PC-9 (cell line): ENCODE measurements around the gene CCL14. TPM values are rescaled to one million over a fixed set of nuclear protein-coding genes. Genes with fewer than 3 reads are reported as not detected.

ENCODE experiments used
- BruUV-seq: library from RNA; stranded (reverse); fragments of 400-500 nt; replicated peaks from 2 replicates; lab custom pipeline; 2021; lab: Mats Ljungman, UMichigan
- CTCF ChIA-PET: fragments of 300-600 bp; sonication (Branson Sonifier 250); formaldehyde crosslinking; loops from one replicate; lab custom pipeline; 2022; ENCODE audit warnings: antibody characterized with exemption; lab: Charles Lee
- POLR2A ChIA-PET: fragments of 300-600 bp; sonication (Branson Sonifier 250); formaldehyde crosslinking; loops from one replicate; lab custom pipeline; 2022; ENCODE audit warnings: antibody characterized with exemption; ENCODE audit not compliant: unreplicated experiment; lab: Charles Lee
- DNase-seq, 2 experiments: peaks; one replicate each; pipeline versions ENCODE4 v3.0.0 to v3.0.0-alpha.2; 2015 to 2022; ENCODE audit warnings: mixed read lengths in 1 of 2
- H2AFZ ChIP-seq: fragments of 200-600 bp; sonication (generic); 2 replicates; pipeline ENCODE4 v1.8.1; 2017; ENCODE audit warnings: antibody characterized with exemption
- H3F3A ChIP-seq: fragments of 200-600 bp; sonication (generic); 2 replicates; pipeline ENCODE4 v1.8.1; 2017; ENCODE audit warnings: antibody characterized with exemption, mild to moderate bottlenecking, low read depth; ENCODE audit not compliant: insufficient read depth
- H3K27ac ChIP-seq: fragments of 200-600 bp; sonication (generic); 2 replicates; pipeline ENCODE4 v1.6.1; 2016; ENCODE audit warnings: mixed run types
- H3K27me3 ChIP-seq: fragments of 200-600 bp; sonication (generic); 2 replicates; pipeline ENCODE4 v1.6.1; 2016; ENCODE audit warnings: low read depth, mixed run types; ENCODE audit not compliant: insufficient read depth
- H3K36me3 ChIP-seq: fragments of 200-600 bp; sonication (generic); 2 replicates; pipeline ENCODE4 v1.6.1; 2016; ENCODE audit warnings: low read depth, mixed run types
- H3K4me1 ChIP-seq: fragments of 200-600 bp; sonication (generic); replicated peaks from 2 replicates; pipeline ENCODE4 v1.6.1; 2016; ENCODE audit warnings: mixed run types; ENCODE audit not compliant: insufficient read depth
- H3K4me2 ChIP-seq: fragments of 200-600 bp; sonication (generic); 2 replicates; pipeline ENCODE4 v1.6.1; 2017; ENCODE audit warnings: mixed run types
- H3K4me3 ChIP-seq: fragments of 200-600 bp; sonication (generic); 2 replicates; pipeline ENCODE4 v1.6.1; 2016; ENCODE audit warnings: mixed run types
- H3K79me2 ChIP-seq: fragments of 200-600 bp; sonication (generic); 2 replicates; pipeline ENCODE4 v1.6.1; 2017; ENCODE audit warnings: low read depth, mixed run types
- H3K9me2 ChIP-seq: fragments of 200-600 bp; sonication (generic); 2 replicates; pipeline ENCODE4 v1.8.1; 2017; ENCODE audit warnings: mild to moderate bottlenecking; ENCODE audit not compliant: insufficient read depth
- H3K9me3 ChIP-seq: fragments of 200-600 bp; sonication (generic); 2 replicates; pipeline ENCODE4 v1.8.1; 2016; ENCODE audit warnings: low read depth; ENCODE audit not compliant: insufficient read depth
- H4K20me1 ChIP-seq: fragments of 200-600 bp; sonication (generic); 2 replicates; pipeline ENCODE4 v1.8.1; 2017; ENCODE audit not compliant: insufficient read depth
- CTCF ChIP-seq: fragments of 200-600 bp; sonication (generic); conservative IDR thresholded peaks from 2 replicates; pipeline ENCODE4 v1.6.1; 2017; ENCODE audit warnings: mixed run types, antibody characterized with exemption, mild to moderate bottlenecking, moderate library complexity
- EZH2 ChIP-seq: fragments of 200-600 bp; sonication (generic); IDR thresholded peaks from 2 replicates; pipeline ENCODE4 v1.8.0; 2017; ENCODE audit warnings: antibody characterized with exemption, low read depth
- intact Hi-C: fragments of 100-400 bp; cut with micrococcal nuclease; formaldehyde crosslinking; loops from one replicate; pipeline ENCODE4 v1.10.0; 2022; ENCODE audit not compliant: unreplicated experiment
- total RNA-seq: library from RNA; stranded (reverse); gene quantifications from 2 replicates; pipeline ENCODE4 v1.2.3, GENCODE V29; 2021

Gene CCL14
- total RNA-seq, 1 experiment from 2014 or later = not detected

DNA sequence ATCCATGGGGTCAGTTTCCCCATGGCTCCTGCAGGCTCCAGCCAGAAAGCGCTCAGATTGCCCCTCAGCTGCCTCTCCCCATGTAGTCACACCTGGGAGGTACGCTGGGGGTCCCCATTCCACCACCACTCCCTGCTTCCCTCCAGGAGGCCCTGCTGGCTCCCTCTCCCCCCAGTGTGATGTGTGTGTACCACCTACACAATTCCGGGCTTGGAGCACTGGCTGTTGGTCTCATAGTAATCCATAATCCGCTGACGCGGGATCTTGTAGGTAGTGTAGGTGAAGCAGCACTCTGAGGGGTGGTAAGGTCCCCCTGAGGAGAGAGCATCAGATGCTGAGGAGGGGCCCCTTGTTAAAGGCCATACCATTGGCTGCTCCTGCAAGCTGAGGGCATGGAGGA lies 2.4 kb downstream of the CCL14 start:
- no peak overlapping the region for H2AFZ ChIP-seq
- TF ChIP-seq CTCF = no peak
- TF ChIP-seq EZH2 = no peak

GRCh38 chr17:35982409-35983191 lies 3.9 kb downstream of the CCL14 start:
- Histone ChIP-seq H3K4me3 (no peak overlapping the region), H4K20me1 (no peaks in the 10 kb centered on the region), H3K27me3 (peaks cover 91% of the 10 kb centered on the region), H2AFZ (no peak overlapping the region), H3K9me3 (no peaks in the 10 kb centered on the region), H3K4me1 (no peaks in the 10 kb centered on the region), H3K79me2 (no peaks in the 10 kb centered on the region), H3K9me2 (no peaks in the 10 kb centered on the region), H3K27ac (no peak overlapping the region), H3F3A (no peaks in the 10 kb centered on the region), H3K4me2 (no peak overlapping the region), H3K36me3 (no peaks in the 10 kb centered on the region)
- intact Hi-C loops = no loop called here
- no peak for DNase-seq
- BruUV-seq = no TSS peak
- POLR2A ChIA-PET = interaction anchor here (0.5 kb wide), 1 partner anchor 476 kb away, joined by 3 read pairs; no protein-coding TSS in a partner anchor
- TF ChIP-seq CTCF = no peak
- CTCF ChIA-PET = interaction anchor here (0.7 kb wide), 1 partner anchor 212 kb away, joined by 4 read pairs; no protein-coding TSS in a partner anchor

More for the DNA sequence above, 2.4 kb downstream of the CCL14 start:
- intact Hi-C loops = no loop called here
- no peaks in the 10 kb centered on the region for H3F3A ChIP-seq
- DNase-seq = no peak
- no TSS peak for BruUV-seq
- H3K27me3 ChIP-seq = peaks cover 82% of the 10 kb centered on the region
- H3K27ac ChIP-seq = no peak overlapping the region
- H3K4me1 ChIP-seq = no peaks in the 10 kb centered on the region
- no peaks in the 10 kb centered on the region for H3K9me2 ChIP-seq
- no peak overlapping the region for H3K4me2 ChIP-seq
- no peaks in the 10 kb centered on the region for H4K20me1 ChIP-seq
- H3K36me3 ChIP-seq = no peaks in the 10 kb centered on the region
- no peak overlapping the region for H3K4me3 ChIP-seq
- ChIA-PET POLR2A (no interaction called here), CTCF (no interaction called here)
- no peaks in the 10 kb centered on the region for H3K9me3 ChIP-seq
- no peaks in the 10 kb centered on the region for H3K79me2 ChIP-seq

DNA sequence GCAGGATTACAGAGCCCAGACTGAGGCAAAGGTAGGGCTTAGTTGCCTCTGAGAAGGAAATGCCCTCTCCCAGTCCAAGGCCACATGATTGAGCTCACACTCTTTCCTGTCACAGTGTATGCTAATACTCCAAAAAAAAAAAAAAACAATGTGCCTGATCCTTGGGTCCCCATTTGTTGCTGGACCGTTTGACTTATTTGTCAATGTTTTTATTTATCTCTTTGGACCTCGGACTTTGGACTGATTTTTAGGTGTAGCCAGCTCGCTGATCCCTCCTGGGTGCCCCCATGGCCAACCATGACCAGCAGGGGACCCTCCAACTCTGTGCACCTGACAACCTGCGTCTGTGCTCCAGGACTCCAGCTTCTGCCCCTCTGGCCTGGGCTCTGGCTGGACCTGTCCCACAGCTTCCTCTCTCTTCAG lies 4.6 kb downstream of the CCL14 start:
- BruUV-seq = no TSS peak
- H3K27me3 ChIP-seq = peaks cover 88% of the 10 kb centered on the region
- H3K4me2 ChIP-seq = no peak overlapping the region
- no peak overlapping the region for H3K4me3 ChIP-seq
- no peaks in the 10 kb centered on the region for H3K9me3 ChIP-seq
- H4K20me1 ChIP-seq = no peaks in the 10 kb centered on the region
- ChIA-PET CTCF (interaction anchor here (0.7 kb wide), 1 partner anchor 212 kb away, joined by 4 read pairs; no protein-coding TSS in a partner anchor), POLR2A (interaction anchor here (0.5 kb wide), 1 partner anchor 476 kb away, joined by 3 read pairs; no protein-coding TSS in a partner anchor)
- no peak overlapping the region for H2AFZ ChIP-seq
- DNase-seq = no peak
- no peaks in the 10 kb centered on the region for H3K36me3 ChIP-seq
- no peaks in the 10 kb centered on the region for H3K79me2 ChIP-seq
- no peaks in the 10 kb centered on the region for H3K9me2 ChIP-seq
- H3K4me1 ChIP-seq = no peaks in the 10 kb centered on the region
- TF ChIP-seq EZH2 (no peak), CTCF (no peak)
- intact Hi-C loops = no loop called here
- H3K27ac ChIP-seq = no peak overlapping the region
- H3F3A ChIP-seq = no peaks in the 10 kb centered on the region
